ENCODE measurements around the gene WDR74.

- no peak for TF ChIP-seq POLR2A (IDR thresholded peaks at IDR 0.05)
- TF ChIP-seq CTCF (IDR thresholded peaks at IDR 0.05) = no peak
- TF ChIP-seq POLR2AphosphoS5 (IDR thresholded peaks at IDR 0.05) = peak; percentile 53 to 87
Observed at GRCh38 chr11:62881579-62882430, 42.4 kb upstream of the WDR74 start.

Data from upper lobe of left lung (tissue), 4 donors.